Measurements from ENCODE around the gene FBXL3. TPM values are rescaled to one million over a fixed set of nuclear protein-coding genes. Genes with fewer than 3 reads are reported as not detected.

Gene FBXL3
- total and polyA plus RNA-seq, 2 of the 13 experiments (the other 11 are each of a cell fraction or from before 2014, with no cell fraction given) = 11.5 to 18.5 TPM

- TF ChIP-seq ZNF770 (CRISPR knock-in tag; IDR thresholded peaks at IDR 0.05) (peak; percentile 48; the same call in 1 of the 2 replicates), PITX1 (CRISPR knock-in tag; IDR thresholded peaks at IDR 0.05) (no peak), ARID2 (CRISPR knock-in tag; IDR thresholded peaks at IDR 0.05; ENCODE audit: borderline replicate concordance) (0 out of 2 replicates have a peak, but pooled peaks have one; percentile 74), ZFP91 (CRISPR knock-in tag; IDR thresholded peaks at IDR 0.05; ENCODE audit: borderline replicate concordance) (peak; percentile 84), TRIM24 (CRISPR knock-in tag; IDR thresholded peaks at IDR 0.05) (no peak), ZNF552 (CRISPR knock-in tag; IDR thresholded peaks at IDR 0.05; ENCODE audit: borderline replicate concordance) (peak; percentile 87; the same call in 1 of the 2 replicates), MED1 (CRISPR knock-in tag; IDR thresholded peaks at IDR 0.05) (peak; percentile 89), TGIF2 (CRISPR knock-in tag; IDR thresholded peaks at IDR 0.05) (no peak), KDM5B (CRISPR knock-in tag; IDR thresholded peaks at IDR 0.05; ENCODE audit: borderline replicate concordance) (0 out of 2 replicates have a peak, but pooled peaks have one; percentile 86), SOX5 (CRISPR knock-in tag; IDR thresholded peaks at IDR 0.05; ENCODE audit: borderline replicate concordance) (no peak; the same call in 1 of the 2 replicates), ZFP82 (CRISPR knock-in tag; IDR thresholded peaks at IDR 0.05; ENCODE audit: borderline replicate concordance) (peak; percentile 84; the same call in 1 of the 2 replicates), IRF9 (CRISPR knock-in tag; IDR thresholded peaks at IDR 0.05; ENCODE audit: borderline replicate concordance) (peak; percentile 63; the same call in 1 of the 2 replicates), HCFC1 (IDR thresholded peaks at IDR 0.05; ENCODE audit: low read depth, low read length) (peak; percentile 63), HNF1B (CRISPR knock-in tag; IDR thresholded peaks at IDR 0.05) (peak; percentile 88), ERF (CRISPR knock-in tag; IDR thresholded peaks at IDR 0.05) (peak; percentile 86), ZNF800 (CRISPR knock-in tag; IDR thresholded peaks at IDR 0.05) (peak; percentile 95), ZNF414 (CRISPR knock-in tag; IDR thresholded peaks at IDR 0.05) (peak; percentile 63; the same call in 1 of the 2 replicates)
Measured at GRCh38 chr13:76991796-76992547, 35.0 kb downstream of the FBXL3 start, which contains the start of gene CLN5 (continued).

Data from HepG2 (cell line).